Lower lobe of right lung (tissue), 2 donors: ENCODE results near the gene EN2. TPM values are rescaled to one million over a fixed set of nuclear protein-coding genes. Genes with fewer than 3 reads are reported as not detected.

Experiments
- ATAC-seq, 2 donors: fragments of 200-7000 bp; cut with Tn5 transposase; one replicate each; pipeline ENCODE4 v1.9.1; 2020 to 2022; ENCODE audit warnings: mild to moderate bottlenecking in 2 of 2, moderate library complexity in 2 of 2
- DNase-seq: peaks from one replicate; pipeline ENCODE4 v3.0.0-alpha.2; 2020
- H3K27ac ChIP-seq: fragments of 200-600 bp; one replicate; pipeline ENCODE4 v1.8.0; 2022
- H3K27me3 ChIP-seq: fragments of 200-600 bp; one replicate; pipeline ENCODE4 v1.8.0; 2022; ENCODE audit warnings: low read depth
- H3K36me3 ChIP-seq: fragments of 200-600 bp; one replicate; pipeline ENCODE4 v1.8.0; 2022; ENCODE audit warnings: mild to moderate bottlenecking
- H3K4me1 ChIP-seq: fragments of 200-600 bp; one replicate; pipeline ENCODE4 v1.8.0; 2022
- H3K4me3 ChIP-seq: fragments of 200-600 bp; one replicate; pipeline ENCODE4 v1.8.0; 2022; ENCODE audit warnings: mild to moderate bottlenecking
- H3K9me3 ChIP-seq: fragments of 200-600 bp; one replicate; pipeline ENCODE4 v1.8.0; 2022
- intact Hi-C: fragments of 100-400 bp; cut with DNase I; formaldehyde crosslinking; loops from one replicate; pipeline ENCODE4 v1.11.0; 2022
- total RNA-seq: library from RNA; stranded (reverse); fragmentation: NEBNext Ultra II Directional; extraction: Animal tissue kit (Norgen Biotek cat#: 25700); gene quantifications from one replicate; pipeline ENCODE4 v1.2.1, GENCODE V29; 2021
- TF ChIP-seq, protein P1 (sequence below): fragments of 200-600 bp; IDR thresholded peaks from one replicate; pipeline ENCODE4 v1.8.0; 2022; ENCODE audit warnings: antibody characterized with exemption, mild to moderate bottlenecking
- donor health status: DM: no; HTN: yes; CAD: no; lungs with severe emphysema.

EN2 gene
- total RNA-seq, 1 donor from 2014 or later: not detected

GRCh38 chr7:155453296-155454182 is 4.4 kb upstream of the EN2 start:
- no peak overlapping the region for H3K4me3 ChIP-seq
- no peaks in the 10 kb centered on the region for H3K36me3 ChIP-seq
- no peaks in the 10 kb centered on the region for H3K9me3 ChIP-seq
- H3K27me3 ChIP-seq: peaks cover 96% of the 10 kb centered on the region
- DNase-seq (no peak), ATAC-seq (no peak)
- H3K27ac ChIP-seq: no peak overlapping the region
- peaks cover 29% of the 10 kb centered on the region for H3K4me1 ChIP-seq
- intact Hi-C loops: no loop called here
- TF ChIP-seq, protein P1, sequence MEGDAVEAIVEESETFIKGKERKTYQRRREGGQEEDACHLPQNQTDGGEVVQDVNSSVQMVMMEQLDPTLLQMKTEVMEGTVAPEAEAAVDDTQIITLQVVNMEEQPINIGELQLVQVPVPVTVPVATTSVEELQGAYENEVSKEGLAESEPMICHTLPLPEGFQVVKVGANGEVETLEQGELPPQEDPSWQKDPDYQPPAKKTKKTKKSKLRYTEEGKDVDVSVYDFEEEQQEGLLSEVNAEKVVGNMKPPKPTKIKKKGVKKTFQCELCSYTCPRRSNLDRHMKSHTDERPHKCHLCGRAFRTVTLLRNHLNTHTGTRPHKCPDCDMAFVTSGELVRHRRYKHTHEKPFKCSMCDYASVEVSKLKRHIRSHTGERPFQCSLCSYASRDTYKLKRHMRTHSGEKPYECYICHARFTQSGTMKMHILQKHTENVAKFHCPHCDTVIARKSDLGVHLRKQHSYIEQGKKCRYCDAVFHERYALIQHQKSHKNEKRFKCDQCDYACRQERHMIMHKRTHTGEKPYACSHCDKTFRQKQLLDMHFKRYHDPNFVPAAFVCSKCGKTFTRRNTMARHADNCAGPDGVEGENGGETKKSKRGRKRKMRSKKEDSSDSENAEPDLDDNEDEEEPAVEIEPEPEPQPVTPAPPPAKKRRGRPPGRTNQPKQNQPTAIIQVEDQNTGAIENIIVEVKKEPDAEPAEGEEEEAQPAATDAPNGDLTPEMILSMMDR: no peak

DNA sequence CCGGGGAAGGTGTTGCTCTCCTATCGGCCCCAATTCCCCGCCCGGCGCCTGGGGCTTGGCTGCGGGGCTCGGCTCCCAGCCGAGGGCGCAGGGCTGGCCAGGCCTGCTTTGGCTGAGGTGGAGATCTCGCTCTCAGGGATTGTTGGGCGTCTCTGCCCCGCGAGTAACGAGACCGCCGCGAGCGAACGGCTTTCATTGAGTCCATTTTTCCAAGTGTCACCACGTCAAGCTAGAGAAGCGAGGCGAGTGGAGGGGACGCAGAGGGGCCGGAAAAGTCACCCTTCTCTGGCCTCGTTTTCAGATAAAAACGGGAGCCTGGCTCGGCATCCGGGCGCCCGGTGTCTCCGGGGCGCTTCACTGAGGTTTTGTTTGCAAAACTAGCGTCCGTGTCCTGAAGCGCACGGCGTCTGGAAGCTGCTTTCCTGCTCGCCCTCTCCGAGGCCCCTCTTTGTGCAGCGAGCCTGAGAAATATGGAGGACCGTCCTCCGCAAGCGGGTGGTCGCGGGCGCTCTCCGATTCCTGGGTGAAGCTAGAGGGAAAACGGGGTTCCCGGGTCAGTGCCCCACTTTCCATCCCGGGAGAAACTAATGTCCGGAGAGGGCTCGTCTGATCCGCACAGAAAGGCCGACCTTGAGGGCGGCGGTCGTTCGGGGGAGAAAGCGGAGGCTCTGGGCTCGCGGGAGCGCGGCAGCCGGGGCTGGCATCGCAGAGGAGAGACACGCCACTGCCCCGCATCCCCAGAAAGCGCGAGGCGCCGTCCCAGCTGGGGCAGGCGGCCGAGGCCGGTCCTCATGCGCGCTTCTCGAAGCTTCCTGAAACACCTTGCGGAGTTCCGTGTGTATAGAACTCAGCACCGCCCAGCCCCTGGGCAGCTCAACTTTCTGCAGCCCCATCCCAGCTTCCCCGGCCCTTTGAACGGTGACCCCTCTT is 3.5 kb upstream of the EN2 start:
- no peaks in the 10 kb centered on the region for H3K9me3 ChIP-seq
- intact Hi-C loops: no loop called here
- TF ChIP-seq, protein P1: no peak
- no peak overlapping the region for H3K27ac ChIP-seq
- H3K36me3 ChIP-seq: no peaks in the 10 kb centered on the region
- H3K4me1 ChIP-seq: peaks cover 25% of the 10 kb centered on the region
- peaks cover 96% of the 10 kb centered on the region for H3K27me3 ChIP-seq
- no peak overlapping the region for H3K4me3 ChIP-seq
- no peak for ATAC-seq
- DNase-seq: no peak

DNA sequence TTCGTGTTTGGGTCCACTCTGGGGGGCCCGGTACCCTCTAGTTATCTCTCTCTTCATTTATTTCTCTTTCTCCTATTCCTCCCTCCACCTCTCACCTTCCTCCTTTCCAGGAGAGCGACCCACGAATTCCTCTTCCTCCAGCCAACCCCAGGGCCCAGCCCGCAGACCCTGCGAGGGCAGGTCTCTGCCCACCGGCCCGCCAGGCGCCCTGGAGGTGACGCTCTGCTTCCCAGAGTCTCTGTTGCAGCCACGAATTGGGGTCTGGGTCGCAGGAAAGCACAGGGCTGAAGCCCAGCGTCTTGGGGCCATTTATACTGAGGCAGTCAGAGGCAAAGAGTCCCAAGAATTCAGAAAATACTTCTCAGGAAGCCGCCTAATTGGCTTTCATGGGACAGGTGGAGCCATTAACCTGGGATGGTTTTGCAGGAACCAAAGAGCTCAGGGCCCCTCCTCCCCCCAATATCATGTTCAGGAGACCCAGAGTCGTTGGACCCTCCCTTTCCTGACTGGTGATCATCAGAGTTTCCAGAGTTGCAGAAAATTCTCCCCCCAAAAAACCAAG is 2.7 kb upstream of the EN2 start:
- Histone ChIP-seq H3K27me3 (peaks cover 96% of the 10 kb centered on the region), H3K27ac (no peak overlapping the region), H3K4me3 (no peak overlapping the region), H3K4me1 (peaks cover 23% of the 10 kb centered on the region), H3K36me3 (no peaks in the 10 kb centered on the region), H3K9me3 (no peaks in the 10 kb centered on the region)
- TF ChIP-seq, protein P1: no peak
- DNase-seq: no peak
- no peak for ATAC-seq
- intact Hi-C loops: no loop called here

DNA sequence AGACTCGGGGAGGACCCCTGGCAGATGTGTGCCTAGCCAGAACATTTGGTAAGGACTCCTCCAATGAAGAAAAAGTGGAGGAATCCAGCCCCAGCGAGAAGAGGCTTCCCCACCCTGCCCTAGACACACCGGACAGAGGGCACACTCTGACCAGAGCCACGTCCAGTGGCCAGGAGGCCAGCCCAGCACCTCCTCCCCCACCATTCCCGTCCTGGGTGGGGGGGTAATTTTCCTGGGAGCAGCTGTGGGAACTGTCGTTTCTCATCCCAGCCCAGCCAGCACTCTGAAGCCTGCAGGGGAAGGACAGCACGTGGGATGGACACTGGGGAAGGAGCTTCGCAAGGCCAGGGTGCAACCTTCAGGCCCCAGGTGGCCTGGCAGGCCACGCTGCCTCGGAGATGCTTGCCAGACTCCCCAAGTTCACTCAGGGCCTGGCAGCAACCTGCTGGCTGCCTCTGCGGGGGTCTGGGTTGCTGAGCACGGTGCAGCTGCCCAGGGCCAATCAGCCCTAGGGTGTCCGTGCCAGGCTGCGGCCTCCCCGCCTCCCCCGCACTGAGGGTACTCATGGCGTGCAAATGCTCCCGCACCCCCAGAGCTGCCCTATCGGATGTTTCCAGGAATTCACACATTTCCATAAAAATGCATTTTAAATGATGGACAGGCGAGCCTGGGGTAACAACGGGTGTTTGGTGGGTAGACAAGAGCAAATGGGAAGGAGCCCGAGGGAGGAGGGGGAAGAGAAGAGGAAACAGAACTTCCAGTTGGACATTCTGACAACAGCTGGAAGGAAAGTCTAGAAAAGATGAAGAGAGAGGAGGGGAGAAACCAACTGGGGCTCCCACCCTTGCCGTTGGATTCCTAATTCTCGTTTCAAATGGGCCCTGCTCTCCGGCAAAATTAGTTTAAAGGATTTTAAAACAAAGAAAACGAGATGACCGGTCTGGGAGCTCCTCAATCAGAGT is 1.9 kb upstream of the EN2 start:
- ATAC-seq (no peak), DNase-seq (no peak)
- H3K4me3 ChIP-seq: peak overlapping the region; percentile 47
- TF ChIP-seq, protein P1: no peak
- no peak overlapping the region for H3K27ac ChIP-seq
- intact Hi-C loops: no loop called here
- peaks cover 96% of the 10 kb centered on the region for H3K27me3 ChIP-seq
- peaks cover 23% of the 10 kb centered on the region for H3K4me1 ChIP-seq
- no peaks in the 10 kb centered on the region for H3K36me3 ChIP-seq
- no peaks in the 10 kb centered on the region for H3K9me3 ChIP-seq
